SK-N-MC (cell line): ENCODE data around the gene ADGRD2.

Experiments
- EZH2 ChIP-seq: fragments of 200-600 bp; sonication (generic); IDR thresholded peaks from one replicate; pipeline ENCODE4 v1.6.1; 2017; ENCODE audit warnings: antibody characterized with exemption
- FOXP2 ChIP-seq: optimal IDR thresholded peaks from 2 replicates; pipeline ENCODE3; 2011; ENCODE audit warnings: mild to moderate bottlenecking, moderate library complexity; ENCODE audit not compliant: insufficient read depth; ENCODE audit errors: extremely low read length, control extremely low read depth
- POLR2AphosphoS5 ChIP-seq: IDR thresholded peaks from 2 replicates; pipeline ENCODE4 v1.6.1; 2012; ENCODE audit warnings: mild to moderate bottlenecking, low read depth, low read length, borderline replicate concordance

DNA sequence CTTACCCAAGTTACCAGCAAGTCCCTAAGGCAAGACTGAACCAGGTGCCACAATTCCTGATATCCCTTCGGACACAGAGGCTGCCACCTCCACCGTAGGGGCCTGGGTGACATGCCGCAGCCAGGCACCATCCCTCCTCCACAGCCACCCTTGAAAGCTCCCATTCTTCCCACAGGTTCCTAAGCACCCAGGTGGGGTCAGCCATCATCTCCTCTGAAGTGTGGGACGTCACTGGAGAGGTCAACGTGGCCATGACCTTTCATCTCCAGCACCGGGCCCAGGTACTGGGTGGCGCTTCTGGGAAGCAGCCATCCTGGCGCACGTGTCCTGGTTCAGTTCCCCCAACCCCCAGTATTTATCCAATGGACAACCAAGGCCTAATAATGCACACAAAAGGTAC, 8.2 kb downstream of the ADGRD2 start:
- TF ChIP-seq POLR2AphosphoS5 (no peak), EZH2 (no peak), FOXP2 (no peak)
